DND-41 (cell line): Measurements from ENCODE around the gene MEAF6.

Source experiments
- EZH2 ChIP-seq: IDR thresholded peaks from 3 replicates; pipeline ENCODE4 v1.6.1; 2012; ENCODE audit warnings: borderline replicate concordance, low read depth, mild to moderate bottlenecking, moderate library complexity, low read length, inconsistent platforms; ENCODE audit not compliant: severe bottlenecking
- TF ChIP-seq, protein P1 (sequence below): IDR thresholded peaks from 2 replicates; pipeline ENCODE4 v1.5.1; 2012; ENCODE audit warnings: borderline replicate concordance, low read length, moderate library complexity, mild to moderate bottlenecking; ENCODE audit not compliant: poor library complexity, severe bottlenecking; ENCODE audit errors: extremely low read depth

DNA sequence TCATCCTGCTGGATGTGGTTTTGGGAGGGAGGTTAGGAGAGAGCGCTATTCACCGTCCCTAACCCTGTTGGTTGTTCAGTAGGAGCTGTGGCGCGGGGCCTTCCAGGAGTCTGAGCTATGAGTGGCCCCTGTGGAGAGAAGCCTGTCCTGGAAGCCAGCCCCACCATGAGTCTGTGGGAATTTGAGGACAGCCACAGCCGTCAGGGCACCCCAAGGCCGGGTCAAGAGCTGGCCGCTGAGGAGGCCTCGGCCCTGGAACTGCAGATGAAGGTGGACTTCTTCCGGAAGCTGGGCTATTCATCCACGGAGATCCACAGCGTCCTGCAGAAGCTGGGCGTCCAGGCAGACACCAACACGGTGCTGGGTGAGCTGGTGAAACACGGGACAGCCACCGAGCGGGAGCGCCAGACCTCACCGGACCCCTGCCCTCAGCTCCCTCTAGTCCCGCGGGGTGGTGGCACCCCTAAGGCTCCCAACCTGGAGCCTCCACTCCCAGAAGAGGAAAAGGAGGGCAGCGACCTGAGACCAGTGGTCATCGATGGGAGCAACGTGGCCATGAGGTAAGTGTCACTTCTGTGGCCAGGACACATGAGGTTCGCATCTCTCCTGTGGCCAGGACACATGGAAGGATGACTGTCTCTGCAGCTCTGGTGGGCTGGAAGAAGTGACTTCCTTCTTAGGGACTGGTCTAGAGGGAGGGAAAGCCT lies 39.0 kb downstream of the MEAF6 start:
- TF ChIP-seq, protein P1, sequence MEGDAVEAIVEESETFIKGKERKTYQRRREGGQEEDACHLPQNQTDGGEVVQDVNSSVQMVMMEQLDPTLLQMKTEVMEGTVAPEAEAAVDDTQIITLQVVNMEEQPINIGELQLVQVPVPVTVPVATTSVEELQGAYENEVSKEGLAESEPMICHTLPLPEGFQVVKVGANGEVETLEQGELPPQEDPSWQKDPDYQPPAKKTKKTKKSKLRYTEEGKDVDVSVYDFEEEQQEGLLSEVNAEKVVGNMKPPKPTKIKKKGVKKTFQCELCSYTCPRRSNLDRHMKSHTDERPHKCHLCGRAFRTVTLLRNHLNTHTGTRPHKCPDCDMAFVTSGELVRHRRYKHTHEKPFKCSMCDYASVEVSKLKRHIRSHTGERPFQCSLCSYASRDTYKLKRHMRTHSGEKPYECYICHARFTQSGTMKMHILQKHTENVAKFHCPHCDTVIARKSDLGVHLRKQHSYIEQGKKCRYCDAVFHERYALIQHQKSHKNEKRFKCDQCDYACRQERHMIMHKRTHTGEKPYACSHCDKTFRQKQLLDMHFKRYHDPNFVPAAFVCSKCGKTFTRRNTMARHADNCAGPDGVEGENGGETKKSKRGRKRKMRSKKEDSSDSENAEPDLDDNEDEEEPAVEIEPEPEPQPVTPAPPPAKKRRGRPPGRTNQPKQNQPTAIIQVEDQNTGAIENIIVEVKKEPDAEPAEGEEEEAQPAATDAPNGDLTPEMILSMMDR, result no peak
- TF ChIP-seq EZH2, result no peak
